Pulmonary artery endothelial cell (primary cell): ENCODE data around the gene PRKAG1. TPM values are rescaled to one million over a fixed set of nuclear protein-coding genes. Genes with fewer than 3 reads are reported as not detected.
A peak's percentile ranks its signal among the peaks of the same experiment; 100 is the strongest.

Source experiments
- DNase-seq: peaks from one replicate; pipeline ENCODE4 v3.0.0-alpha.2; 2011; ENCODE audit warnings: low read depth, low spot score
- total RNA-seq: library from RNA; depleted of rRNA; stranded (reverse); fragments of >200 nt; gene quantifications from 2 replicates; pipeline ENCODE4 v1.2.3, GENCODE V29; 2014

The PRKAG1 gene
- total RNA-seq, 1 donor from 2014 or later = 64.7 TPM

GRCh38 chr12:49010092-49010668 is 8.4 kb downstream of the PRKAG1 start:
- no peak for DNase-seq

- no peak for DNase-seq
Observed at GRCh38 chr12:49008943-49009342, 9.6 kb downstream of the PRKAG1 start.

- no peak for DNase-seq
Observed at GRCh38 chr12:49000346-49000745, 18.2 kb downstream of the PRKAG1 start.

- no peak for DNase-seq
Observed at GRCh38 chr12:48999371-49000131, 19.0 kb downstream of the PRKAG1 start, which contains the start of gene DDN. DDN (minus strand) TSS chr12:48999375; CDS start chr12:48999287, 88 bp downstream.

GRCh38 chr12:48998497-48999353 is 19.9 kb downstream of the PRKAG1 start:
- DNase-seq = no peak

GRCh38 chr12:48997719-48998496 is 20.7 kb downstream of the PRKAG1 start:
- DNase-seq = no peak

GRCh38 chr12:48996794-48997718 is 21.5 kb downstream of the PRKAG1 start:
- DNase-seq = no peak

- peak; percentile 37 for DNase-seq
Observed at GRCh38 chr12:48995086-48995879, 23.3 kb downstream of the PRKAG1 start.

GRCh38 chr12:48994224-48995085 is 24.1 kb downstream of the PRKAG1 start:
- no peak for DNase-seq

GRCh38 chr12:48993787-48994186 is 24.8 kb downstream of the PRKAG1 start:
- DNase-seq = no peak

- no peak for DNase-seq
Observed at GRCh38 chr12:48991247-48992050, 27.1 kb downstream of the PRKAG1 start.

GRCh38 chr12:48990552-48990951 is 28.0 kb downstream of the PRKAG1 start:
- DNase-seq = no peak

- DNase-seq = no peak
Observed at GRCh38 chr12:48988030-48988649, 30.4 kb downstream of the PRKAG1 start.

GRCh38 chr12:48986720-48987291 is 31.8 kb downstream of the PRKAG1 start:
- DNase-seq = no peak

- DNase-seq = no peak
Observed at GRCh38 chr12:48985901-48986300, 32.7 kb downstream of the PRKAG1 start.

- no peak for DNase-seq
Observed at GRCh38 chr12:48985475-48985897, 33.1 kb downstream of the PRKAG1 start.
